Gastrocnemius medialis (tissue), 4 donors: ENCODE measurements around the gene MARCO. TPM values are rescaled to one million over a fixed set of nuclear protein-coding genes. Genes with fewer than 3 reads are reported as not detected.
"Not testable (repeated sequence)": the region's sequence is repeated elsewhere in the genome, so short reads cannot be mapped to it uniquely, and the experiment has no call there.

Experiments used
- ATAC-seq, 2 donors: fragments of 150-250 bp; one replicate each; pipeline ENCODE4 v1.9.1; 2016
- DNase-seq, 2 donors: peaks; one replicate each; pipeline ENCODE4 v3.0.0-alpha.2; 2019
- H3K27ac ChIP-seq, 4 donors: fragments of 200-600 bp; sonication (generic); 1 replicate in 1 of 4; 2 replicates in 3 of 4; pipeline ENCODE4 v1.5.1; 2016 to 2018; ENCODE audit warnings: mild to moderate bottlenecking in 2 of 4, moderate library complexity in 1 of 4
- H3K27me3 ChIP-seq, 3 donors: fragments of 200-600 bp; sonication (generic) in 2 of 3; 1 replicate in 1 of 3; 2 replicates in 2 of 3; pipeline versions ENCODE4 v1.5.1 to v1.6.0; 2016 to 2019; ENCODE audit warnings: mild to moderate bottlenecking in 1 of 3, moderate library complexity in 1 of 3
- H3K36me3 ChIP-seq, 2 donors: fragments of 200-600 bp; sonication (generic) in 1 of 2; one replicate each; pipeline ENCODE4 v1.5.1; 2017 to 2018
- H3K4me1 ChIP-seq, 2 donors: fragments of 200-600 bp; sonication (generic) in 1 of 2; one replicate each; pipeline ENCODE4 v1.5.1; 2016 to 2017; ENCODE audit warnings: mild to moderate bottlenecking in 2 of 2
- H3K4me3 ChIP-seq, 4 donors: fragments of 200-600 bp; sonication (generic) in 3 of 4; 1 replicate in 1 of 4; 2 replicates in 3 of 4; pipeline ENCODE4 v1.5.1; 2016 to 2019; ENCODE audit warnings: mild to moderate bottlenecking in 2 of 4
- H3K9me3 ChIP-seq, 3 donors: fragments of 200-600 bp; sonication (generic) in 2 of 3; 1 replicate in 1 of 3; 2 replicates in 2 of 3; pipeline ENCODE4 v1.5.1; 2016 to 2019
- POLR2A ChIP-seq, 2 donors: fragments of 450-650 bp; IDR thresholded peaks; one replicate each; pipeline ENCODE4 v1.6.1; 2017; ENCODE audit warnings: antibody characterized with exemption in 2 of 2, mild to moderate bottlenecking in 2 of 2, moderate library complexity in 2 of 2
- in situ Hi-C, 4 donors: fragments of 200-750 bp; cut with MboI; loops; one replicate each; pipeline versions ENCODE4 v1.15.0 to v1.8.0; 2017; ENCODE audit warnings: low sequenced_read_pairs in 4 of 4
- intact Hi-C: fragments of 100-400 bp; cut with DNase I; formaldehyde crosslinking; loops from one replicate; pipeline ENCODE4 v1.15.1; 2023; ENCODE audit warnings: low total_unique reads
- total RNA-seq, 4 donors: library from RNA; depleted of rRNA; stranded (reverse); fragments of >200 nt; gene quantifications; one replicate each; pipeline versions ENCODE4 v1.1.0 to v1.2.3, GENCODE V29; 2016
- TF ChIP-seq, protein P1 (sequence below), 5 experiments: fragments of 450-650 bp in 3 of 5; fragments of 200-600 bp in 2 of 5; sonication (generic) in 2 of 5; IDR thresholded peaks in 4 of 5; conservative IDR thresholded peaks in 1 of 5; 1 replicate in 4 of 5; 2 replicates in 1 of 5; pipeline ENCODE4 v1.5.1; 2016 to 2019; ENCODE audit warnings: antibody characterized with exemption in 5 of 5, mild to moderate bottlenecking in 3 of 5, moderate library complexity in 3 of 5

Gene MARCO
- total RNA-seq, 4 donors from 2014 or later: 0.66 to 5.9 (median 2.6) TPM

GRCh38 chr2:118945881-118946280, 3.9 kb downstream of the MARCO start:
- Histone ChIP-seq H3K36me3 (no peaks in the 10 kb centered on the region), H3K4me1 (no peaks in the 10 kb centered on the region), H3K4me3 (no peak overlapping the region), H3K27ac (no peak overlapping the region), H3K9me3 (no peaks in the 10 kb centered on the region), H3K27me3 (no peaks in the 10 kb centered on the region)
- no peak for ATAC-seq
- no peak for DNase-seq
- in situ Hi-C loops: no loop called here
- TF ChIP-seq, protein P1, sequence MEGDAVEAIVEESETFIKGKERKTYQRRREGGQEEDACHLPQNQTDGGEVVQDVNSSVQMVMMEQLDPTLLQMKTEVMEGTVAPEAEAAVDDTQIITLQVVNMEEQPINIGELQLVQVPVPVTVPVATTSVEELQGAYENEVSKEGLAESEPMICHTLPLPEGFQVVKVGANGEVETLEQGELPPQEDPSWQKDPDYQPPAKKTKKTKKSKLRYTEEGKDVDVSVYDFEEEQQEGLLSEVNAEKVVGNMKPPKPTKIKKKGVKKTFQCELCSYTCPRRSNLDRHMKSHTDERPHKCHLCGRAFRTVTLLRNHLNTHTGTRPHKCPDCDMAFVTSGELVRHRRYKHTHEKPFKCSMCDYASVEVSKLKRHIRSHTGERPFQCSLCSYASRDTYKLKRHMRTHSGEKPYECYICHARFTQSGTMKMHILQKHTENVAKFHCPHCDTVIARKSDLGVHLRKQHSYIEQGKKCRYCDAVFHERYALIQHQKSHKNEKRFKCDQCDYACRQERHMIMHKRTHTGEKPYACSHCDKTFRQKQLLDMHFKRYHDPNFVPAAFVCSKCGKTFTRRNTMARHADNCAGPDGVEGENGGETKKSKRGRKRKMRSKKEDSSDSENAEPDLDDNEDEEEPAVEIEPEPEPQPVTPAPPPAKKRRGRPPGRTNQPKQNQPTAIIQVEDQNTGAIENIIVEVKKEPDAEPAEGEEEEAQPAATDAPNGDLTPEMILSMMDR (IDR thresholded peaks at IDR 0.05 in 4 of 5, conservative IDR thresholded peaks at IDR 0.05 in 1 of 5): no peak
- no peak for TF ChIP-seq POLR2A (IDR thresholded peaks at IDR 0.05)
- intact Hi-C loops: no loop called here

DNA sequence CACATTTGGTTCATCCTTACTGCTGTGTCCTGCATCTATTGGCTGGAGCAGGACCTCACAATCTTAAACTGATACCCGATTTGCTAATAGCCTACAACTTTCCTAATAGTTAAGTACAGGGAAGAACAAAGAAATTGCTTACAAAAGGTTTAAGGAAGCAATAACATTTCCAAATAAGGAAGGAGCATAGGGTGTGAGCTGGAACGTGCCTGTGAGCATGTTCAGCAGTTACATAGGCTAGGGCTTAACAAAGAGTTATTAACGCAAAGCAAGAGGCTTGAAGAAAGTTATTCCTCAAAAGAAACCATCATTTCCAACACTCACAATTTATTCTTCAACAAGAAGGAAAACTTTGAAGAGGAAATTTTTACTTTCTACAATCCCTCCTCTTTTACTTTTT, 6.3 kb downstream of the MARCO start:
- H3K9me3 ChIP-seq, H3K27ac ChIP-seq, in situ Hi-C loops, H3K4me1 ChIP-seq, H3K36me3 ChIP-seq, ATAC-seq, intact Hi-C loops, H3K4me3 ChIP-seq, H3K27me3 ChIP-seq, DNase-seq: not testable (repeated sequence)

DNA sequence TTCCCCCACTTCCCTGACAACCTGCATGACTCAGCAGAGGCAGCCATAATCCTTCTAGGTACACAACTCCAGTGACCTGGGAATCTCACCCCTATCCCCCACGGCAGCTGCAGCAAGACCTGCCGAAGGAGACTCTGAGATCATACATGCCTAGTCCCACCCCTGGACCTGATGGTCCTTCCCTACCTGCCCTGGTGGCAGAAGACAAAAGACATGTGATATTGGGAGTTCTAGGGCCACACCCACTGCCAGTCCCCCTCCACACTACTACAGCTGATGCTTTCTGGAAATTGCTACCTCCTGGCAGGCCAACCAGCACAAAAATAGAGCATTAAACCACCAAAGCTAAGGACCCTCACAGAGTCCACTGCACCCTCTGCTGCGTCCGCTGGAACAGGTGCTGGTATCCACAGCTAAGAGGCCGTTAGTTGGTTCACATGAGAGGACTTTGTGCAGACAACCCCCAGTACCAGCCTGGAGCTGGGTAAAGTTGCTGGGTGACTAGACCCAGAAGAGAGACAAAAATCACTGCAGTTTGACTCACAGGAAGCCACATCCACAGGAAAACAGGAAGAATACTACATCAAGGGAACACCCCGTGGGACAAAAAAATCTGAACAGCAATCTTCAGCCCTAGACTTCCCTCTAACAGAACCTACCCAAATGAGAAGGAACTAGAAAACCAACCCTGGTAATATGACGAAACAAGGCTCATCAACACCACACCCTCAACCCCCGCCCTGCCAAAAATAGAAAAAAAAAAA, 12.5 kb downstream of the MARCO start:
- TF ChIP-seq POLR2A (IDR thresholded peaks at IDR 0.05): no peak
- TF ChIP-seq, protein P1 (IDR thresholded peaks at IDR 0.05 in 4 of 5, conservative IDR thresholded peaks at IDR 0.05 in 1 of 5): no peak
- Histone ChIP-seq H3K36me3 (no peaks in the 10 kb centered on the region), H3K9me3 (peaks cover 0 to under 1% (median 0%) of the 10 kb centered on the region in 3 donors), H3K27ac (no peak overlapping the region), H3K4me3 (no peak overlapping the region), H3K27me3 (no peaks in the 10 kb centered on the region), H3K4me1 (no peaks in the 10 kb centered on the region)
- ATAC-seq (no peak), DNase-seq (no peak)
- intact Hi-C loops: no loop called here
- in situ Hi-C loops: no loop called here

GRCh38 chr2:118965737-118966136, 23.7 kb downstream of the MARCO start:
- H3K9me3 ChIP-seq: no peaks in the 10 kb centered on the region
- no peak overlapping the region for H3K4me3 ChIP-seq
- no peak overlapping the region for H3K27ac ChIP-seq
- H3K36me3 ChIP-seq: no peaks in the 10 kb centered on the region
- H3K4me1 ChIP-seq: no peaks in the 10 kb centered on the region
- H3K27me3 ChIP-seq: no peaks in the 10 kb centered on the region
- TF ChIP-seq POLR2A (IDR thresholded peaks at IDR 0.05): no peak
- TF ChIP-seq, protein P1 (IDR thresholded peaks at IDR 0.05 in 4 of 5, conservative IDR thresholded peaks at IDR 0.05 in 1 of 5): no peak
- DNase-seq: no peak
- intact Hi-C loops: no loop called here
- in situ Hi-C loops: no loop called here
- ATAC-seq: no peak

GRCh38 chr2:118967124-118967880, 25.3 kb downstream of the MARCO start:
- Histone ChIP-seq H3K27me3 (no peaks in the 10 kb centered on the region), H3K4me3 (no peak overlapping the region), H3K9me3 (no peaks in the 10 kb centered on the region), H3K36me3 (no peaks in the 10 kb centered on the region), H3K27ac (no peak overlapping the region), H3K4me1 (no peaks in the 10 kb centered on the region)
- DNase-seq: no peak
- in situ Hi-C loops: no loop called here
- ATAC-seq: no peak
- TF ChIP-seq, protein P1 (IDR thresholded peaks at IDR 0.05 in 4 of 5, conservative IDR thresholded peaks at IDR 0.05 in 1 of 5): no peak
- no peak for TF ChIP-seq POLR2A (IDR thresholded peaks at IDR 0.05)
- intact Hi-C loops: no loop called here
